Measurements from ENCODE around the gene CEACAM4. TPM values are rescaled to one million over a fixed set of nuclear protein-coding genes. Genes with fewer than 3 reads are reported as not detected.
A peak's percentile ranks its signal among the peaks of the same experiment; 100 is the strongest.

Gene CEACAM4
- total RNA-seq, 6 experiments from 2014 or later, result 0.29 to 3.4 (median 0.58) TPM

GRCh38 chr19:41607668-41608067 is 19.2 kb downstream of the CEACAM4 start:
- Histone ChIP-seq H3K36me3 (no peaks in the 10 kb centered on the region), H3K4me3 (no peak overlapping the region), H3K27me3 (no peaks in the 10 kb centered on the region), H3K9me3 (no peaks in the 10 kb centered on the region), H3K4me1 (no peaks in the 10 kb centered on the region), H3K27ac (no peak overlapping the region)
- ATAC-seq, result no peak
- no peak for DNase-seq
- TF ChIP-seq POLR2A (IDR thresholded peaks at IDR 0.05) (no peak), CTCF (IDR thresholded peaks at IDR 0.05) (no peak)
- intact Hi-C loops (cut with DNase I), result no loop called here
- WGBS (ENCODE audit: insufficient coverage, low coverage, low lambda C conversion rate, missing lambda C conversion rate), result 48% methylated on average over 1 of the region's 1 CpG

GRCh38 chr19:41606215-41606837 is 20.5 kb downstream of the CEACAM4 start:
- TF ChIP-seq CTCF (IDR thresholded peaks at IDR 0.05) (no peak), POLR2A (IDR thresholded peaks at IDR 0.05) (no peak)
- H3K4me1 ChIP-seq, result no peaks in the 10 kb centered on the region
- no peak for DNase-seq
- intact Hi-C loops (cut with DNase I), result no loop called here
- H3K27ac ChIP-seq, result no peak overlapping the region
- 78% methylated on average over 2 of the region's 5 CpGs for WGBS (ENCODE audit: insufficient coverage, low coverage, low lambda C conversion rate, missing lambda C conversion rate)
- H3K4me3 ChIP-seq, result no peak overlapping the region
- H3K27me3 ChIP-seq, result no peaks in the 10 kb centered on the region
- no peaks in the 10 kb centered on the region for H3K36me3 ChIP-seq
- no peaks in the 10 kb centered on the region for H3K9me3 ChIP-seq
- ATAC-seq, result no peak

DNA sequence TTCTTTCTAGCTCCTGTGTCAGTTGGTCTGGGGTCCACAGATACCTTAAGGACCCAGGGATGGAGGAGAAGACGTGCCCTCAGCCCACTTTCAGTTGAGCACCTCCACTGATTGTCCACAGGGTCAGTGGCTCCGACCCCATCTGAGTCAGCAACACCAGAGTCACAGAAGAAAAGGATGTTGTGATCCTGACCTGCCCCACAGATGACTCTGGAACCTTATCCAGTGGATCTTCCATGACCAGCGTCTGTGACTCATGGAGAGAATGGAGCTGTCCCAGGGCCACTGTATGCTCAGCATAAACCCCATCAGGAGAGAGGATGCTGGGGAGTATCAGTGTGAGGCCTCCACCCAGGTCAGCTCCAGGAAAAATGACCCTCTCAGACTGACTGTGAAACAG is 22.0 kb downstream of the CEACAM4 start:
- Histone ChIP-seq H3K36me3 (no peaks in the 10 kb centered on the region), H3K9me3 (no peaks in the 10 kb centered on the region), H3K4me3 (no peak overlapping the region), H3K4me1 (no peaks in the 10 kb centered on the region), H3K27ac (no peak overlapping the region), H3K27me3 (no peaks in the 10 kb centered on the region)
- DNase-seq (no peak), ATAC-seq (no peak)
- WGBS (ENCODE audit: insufficient coverage, low coverage, low lambda C conversion rate, missing lambda C conversion rate), result 27% methylated on average over 3 of the region's 3 CpGs
- intact Hi-C loops (cut with DNase I), result no loop called here
- TF ChIP-seq POLR2A (IDR thresholded peaks at IDR 0.05) (no peak), CTCF (IDR thresholded peaks at IDR 0.05) (no peak)

DNA sequence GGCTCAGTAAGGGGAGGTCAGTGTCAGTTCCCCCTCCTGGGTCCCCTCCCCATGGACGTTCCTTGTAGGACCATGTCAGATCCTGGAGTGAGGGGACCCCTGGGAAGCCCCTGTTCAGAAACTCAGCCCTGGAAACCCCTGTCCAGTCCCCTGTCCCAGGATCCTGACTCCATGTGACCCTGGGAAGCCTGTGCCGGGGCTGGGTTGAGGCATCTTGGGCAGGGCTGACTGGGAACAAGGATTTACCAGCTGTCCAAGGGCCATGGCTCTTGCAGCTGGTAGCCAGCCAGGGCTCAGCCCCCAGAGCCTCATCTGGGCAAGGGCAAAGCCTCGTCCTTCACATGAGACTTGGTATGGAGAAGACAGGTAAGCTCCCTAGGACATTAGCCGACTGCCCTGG is 25.1 kb downstream of the CEACAM4 start:
- WGBS (ENCODE audit: insufficient coverage, low coverage, low lambda C conversion rate, missing lambda C conversion rate), result no CpG with 5 or more reads among the region's 4 CpGs
- H3K36me3 ChIP-seq, result no peaks in the 10 kb centered on the region
- H3K27me3 ChIP-seq, result no peaks in the 10 kb centered on the region
- H3K4me3 ChIP-seq, result no peak overlapping the region
- no peak for ATAC-seq
- H3K9me3 ChIP-seq, result no peaks in the 10 kb centered on the region
- TF ChIP-seq CTCF (IDR thresholded peaks at IDR 0.05) (no peak), POLR2A (IDR thresholded peaks at IDR 0.05) (no peak)
- intact Hi-C loops (cut with DNase I), result no loop called here
- peak in 1 of 3 donors; percentile 33 for DNase-seq
- no peaks in the 10 kb centered on the region for H3K4me1 ChIP-seq
- no peak overlapping the region for H3K27ac ChIP-seq
